ENCODE results near the gene IGSF21.
"Not testable (repeated sequence)": the region's sequence is repeated elsewhere in the genome, so short reads cannot be mapped to it uniquely, and the experiment has no call there.

IGSF21 gene

DNA sequence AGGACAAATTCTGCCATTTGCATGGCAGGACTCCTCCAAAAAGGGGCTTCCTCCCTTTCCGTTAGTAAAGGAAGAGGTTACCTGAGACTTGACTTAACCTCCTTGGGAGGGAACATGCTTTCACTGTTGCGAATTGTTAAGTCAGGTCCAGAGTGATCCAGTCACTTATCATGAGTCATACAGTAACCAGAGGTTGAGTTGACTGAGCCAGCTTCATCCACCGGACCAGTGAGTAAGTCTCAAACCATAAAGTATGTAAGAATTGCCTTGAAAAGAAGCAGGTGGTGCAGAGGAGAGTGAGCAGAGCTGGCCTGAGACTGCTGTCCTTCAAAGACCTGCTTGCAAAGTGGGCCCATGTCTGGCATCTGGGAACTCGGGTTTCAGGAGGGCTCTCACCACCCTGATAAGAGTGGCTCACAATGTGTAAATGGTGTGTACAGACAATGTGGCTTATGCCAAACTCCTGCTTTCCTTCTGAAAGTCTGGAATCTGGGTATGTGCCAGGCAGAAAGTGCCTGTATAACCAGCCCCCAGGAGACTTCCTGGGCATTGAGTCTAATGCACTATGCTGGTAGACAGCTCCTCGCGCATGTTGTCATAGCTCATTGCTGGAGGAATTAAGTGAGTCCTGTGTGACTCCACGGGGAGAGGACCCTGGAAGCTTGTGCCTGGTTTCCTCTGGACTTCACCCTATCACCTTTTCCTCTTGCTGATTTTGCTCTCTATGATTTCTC lies 288.8 kb downstream of the IGSF21 start:
- DNase-seq (ENCODE audit: low read depth in 4 of 4, low spot score in 1 of 4) = no peak

DNA sequence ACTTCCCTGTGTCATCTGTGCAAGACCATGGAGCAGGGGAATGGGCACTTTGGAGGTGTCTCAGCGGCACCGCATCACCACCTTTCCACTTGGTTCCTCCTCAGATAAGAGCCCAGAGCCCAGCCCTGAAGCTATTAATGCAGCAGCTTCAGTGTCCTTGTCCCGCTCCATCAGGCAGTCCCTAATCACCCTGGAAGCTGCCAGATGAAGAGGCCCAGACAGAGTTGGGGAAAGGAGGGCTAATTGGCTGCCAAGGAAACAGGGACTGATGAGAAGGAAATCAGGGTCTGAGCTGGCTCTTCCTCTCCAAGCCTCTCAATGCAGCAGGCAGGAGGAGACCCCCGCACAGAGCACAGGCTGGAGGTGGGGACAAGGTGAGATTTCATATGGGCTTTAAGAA lies 290.0 kb downstream of the IGSF21 start:
- no peak for DNase-seq (ENCODE audit: low read depth in 4 of 4, low spot score in 1 of 4)

DNA sequence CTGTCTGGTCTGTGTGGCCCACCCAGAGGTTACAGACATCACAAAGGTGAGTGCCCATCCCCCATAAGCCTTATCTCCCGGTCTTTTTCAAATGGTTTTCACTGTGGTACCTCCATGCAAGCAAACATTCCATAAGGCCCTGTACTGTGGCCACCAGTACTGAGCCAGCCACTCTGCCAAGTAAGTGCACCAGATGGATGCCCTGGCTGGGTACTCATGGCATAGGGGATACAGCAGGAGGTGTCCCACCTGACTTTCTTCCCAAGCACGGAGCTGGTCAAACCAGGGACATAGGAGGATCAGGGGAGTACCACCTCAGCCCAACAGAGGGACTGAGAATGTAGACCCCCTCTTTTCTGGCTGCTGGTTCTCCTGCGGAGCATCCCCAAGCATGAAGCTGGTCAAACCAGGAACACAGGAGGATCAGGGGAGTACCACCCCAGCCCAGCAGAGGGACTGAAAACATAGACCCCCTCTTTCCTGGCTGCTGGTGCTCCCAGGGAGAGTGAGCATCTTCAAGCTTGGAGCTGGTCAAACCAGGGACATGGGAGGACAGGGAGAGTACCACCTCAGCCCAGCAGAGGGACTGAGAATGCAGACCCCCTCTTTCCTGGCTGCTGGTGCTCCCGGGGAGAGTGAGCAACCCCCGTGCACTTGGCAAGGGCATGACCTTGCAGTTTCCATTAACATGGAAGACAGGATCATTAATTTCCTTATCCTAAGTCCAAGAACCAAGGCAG lies 291.4 kb downstream of the IGSF21 start:
- no peak for DNase-seq (ENCODE audit: low read depth in 4 of 4, low spot score in 1 of 4)

DNA sequence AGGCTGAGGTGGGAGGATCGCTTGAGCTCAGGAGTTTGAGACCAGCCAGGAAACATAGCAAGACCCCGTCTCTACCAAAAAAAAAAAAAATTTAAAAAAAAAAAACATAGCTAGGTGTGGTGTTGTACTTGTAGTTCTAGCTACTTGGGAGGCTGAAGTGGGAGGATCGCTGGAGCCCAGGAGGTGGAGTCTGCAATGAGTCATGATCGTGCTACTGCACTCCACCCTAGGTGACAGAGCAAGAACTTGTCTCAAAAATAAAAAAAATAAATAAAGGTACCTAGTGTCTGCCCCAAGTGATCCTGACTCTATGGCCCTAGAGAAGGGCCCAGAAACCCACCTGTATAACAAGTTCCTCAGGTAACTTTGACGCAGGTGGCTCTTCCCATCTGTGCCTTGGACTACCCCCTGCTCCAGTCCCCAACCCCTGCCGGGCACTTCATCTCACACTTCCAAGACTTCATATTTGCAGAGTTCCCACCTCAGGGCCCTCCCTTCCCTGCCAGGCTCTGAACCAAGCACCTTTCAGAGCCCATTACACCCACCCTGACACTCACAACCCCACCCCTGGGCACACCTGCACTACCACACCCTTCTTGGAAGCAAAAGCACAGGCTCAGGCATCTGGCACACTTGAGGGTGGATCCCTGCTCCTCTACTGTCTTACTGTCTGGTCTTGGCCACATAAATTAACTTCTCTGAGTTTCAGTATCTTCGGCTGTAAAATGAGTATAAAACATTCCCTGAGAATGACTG lies 292.9 kb downstream of the IGSF21 start:
- no peak for DNase-seq (ENCODE audit: low read depth in 4 of 4, low spot score in 1 of 4)

DNA sequence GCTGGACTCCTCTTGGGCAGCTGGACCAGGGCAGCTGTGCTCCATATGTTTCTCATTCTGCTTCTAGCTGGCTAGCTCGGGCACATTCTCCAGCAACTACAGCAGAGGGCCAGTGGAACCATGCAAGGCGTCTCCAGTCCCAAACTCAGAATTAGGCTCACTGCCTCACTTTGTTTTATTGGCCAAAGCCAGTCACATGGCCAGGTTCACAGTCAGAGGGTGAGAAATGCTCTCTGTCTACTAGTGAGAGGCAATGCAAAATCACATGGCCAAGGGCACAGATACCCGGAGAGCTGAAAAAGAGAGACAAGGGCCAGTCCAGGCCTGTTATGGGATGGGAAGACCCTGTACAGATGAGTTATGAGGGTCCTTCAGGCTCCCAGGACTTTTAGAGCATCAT lies 294.3 kb downstream of the IGSF21 start:
- DNase-seq (ENCODE audit: low read depth in 4 of 4, low spot score in 1 of 4) = no peak

DNA sequence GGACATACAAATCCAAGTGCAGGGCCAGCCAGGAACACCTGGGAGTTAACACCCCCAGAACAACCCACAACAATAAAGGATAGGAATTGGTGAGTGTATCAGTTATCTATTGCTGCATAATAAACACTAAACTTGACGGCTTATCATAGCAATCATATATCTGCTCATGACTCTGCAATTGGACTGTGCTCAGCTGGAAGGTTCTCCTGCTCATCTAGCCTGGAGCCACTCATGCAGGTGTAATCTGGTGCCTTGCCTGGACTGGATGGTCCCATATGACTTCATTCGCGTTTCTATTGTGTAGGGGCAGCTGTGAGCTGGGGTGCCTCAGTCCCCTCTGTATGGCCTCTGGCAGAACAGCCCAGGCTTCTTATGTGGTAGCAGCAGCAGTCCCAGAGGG lies 296.9 kb downstream of the IGSF21 start:
- DNase-seq (ENCODE audit: low read depth in 4 of 4, low spot score in 1 of 4) = no peak

DNA sequence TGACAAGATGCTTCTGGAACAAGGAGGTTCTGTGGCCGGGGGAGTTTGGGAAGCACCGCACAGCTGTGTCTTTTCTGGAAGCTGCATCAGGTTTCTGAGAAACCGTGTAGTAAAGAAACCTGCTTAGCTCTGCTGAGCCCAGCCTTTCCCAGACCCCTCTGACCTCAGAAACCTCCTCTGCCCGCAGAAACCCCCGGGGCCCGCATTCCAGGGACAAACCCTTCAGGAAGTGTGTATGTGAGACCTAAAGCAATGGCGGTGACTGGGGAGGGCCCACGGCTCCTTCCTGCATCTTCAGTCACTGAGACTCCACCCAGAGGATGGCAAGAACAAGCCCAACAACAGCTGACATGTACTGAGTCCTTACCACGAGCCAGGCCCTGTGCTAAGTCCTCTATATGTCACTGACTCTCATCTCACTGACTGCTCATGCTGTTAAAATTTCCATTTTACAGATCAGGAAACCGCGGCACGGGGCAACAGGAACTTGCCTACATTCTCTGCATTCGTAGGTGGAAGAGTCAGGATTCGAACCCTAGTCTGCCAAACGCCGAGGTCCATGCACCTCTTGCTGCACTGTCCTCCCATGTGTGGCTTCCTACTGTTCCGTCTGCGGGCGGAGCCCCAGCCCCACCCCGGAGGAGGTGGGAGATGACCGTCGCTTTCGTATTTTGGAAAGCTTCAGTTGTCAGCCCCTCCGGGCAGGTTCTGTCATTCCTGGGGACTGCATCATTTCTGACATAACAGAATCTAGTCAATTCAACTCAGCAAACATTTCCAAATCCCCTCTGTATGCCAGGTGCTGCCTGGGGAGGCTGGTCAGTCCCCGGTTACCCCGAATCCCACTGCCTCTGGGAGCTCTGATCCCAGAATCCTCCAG lies 299.8 kb downstream of the IGSF21 start:
- no peak for DNase-seq (ENCODE audit: low read depth in 4 of 4, low spot score in 1 of 4)

DNA sequence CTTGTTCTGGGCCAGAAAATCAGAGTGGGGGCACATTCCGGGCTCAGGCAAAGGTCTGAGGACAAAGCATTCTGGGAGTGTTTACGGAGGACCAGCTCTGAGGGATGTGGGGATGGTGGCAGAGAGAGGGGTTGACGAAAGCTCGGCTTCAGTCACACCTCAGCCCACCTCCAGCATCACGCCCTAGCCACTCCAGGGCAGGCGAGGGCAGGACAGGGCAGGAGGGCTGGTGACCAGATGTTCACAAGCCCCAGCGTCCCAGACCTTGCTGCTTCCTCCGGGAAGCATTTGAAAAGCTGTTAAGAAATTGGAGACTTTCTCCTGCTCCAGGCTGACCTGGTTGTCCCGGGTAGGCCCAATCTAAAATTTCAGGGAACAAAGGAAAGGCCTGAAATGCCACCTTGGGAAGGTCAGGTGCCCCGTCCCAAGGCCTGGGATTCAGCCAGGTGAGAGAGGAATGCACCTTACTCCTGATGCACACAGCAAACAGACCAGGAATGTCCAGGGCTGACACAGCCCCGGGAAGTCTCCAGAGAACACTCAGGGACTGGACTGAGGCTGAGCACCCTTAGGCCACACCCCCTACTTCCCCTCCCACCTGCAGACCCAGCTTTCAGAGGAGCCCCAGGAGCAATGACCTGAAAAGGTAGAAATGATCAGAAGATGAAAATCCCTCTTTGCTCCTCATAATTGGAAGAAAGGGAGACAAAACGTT lies 301.2 kb downstream of the IGSF21 start:
- DNase-seq (ENCODE audit: low read depth in 4 of 4, low spot score in 1 of 4) = no peak

DNA sequence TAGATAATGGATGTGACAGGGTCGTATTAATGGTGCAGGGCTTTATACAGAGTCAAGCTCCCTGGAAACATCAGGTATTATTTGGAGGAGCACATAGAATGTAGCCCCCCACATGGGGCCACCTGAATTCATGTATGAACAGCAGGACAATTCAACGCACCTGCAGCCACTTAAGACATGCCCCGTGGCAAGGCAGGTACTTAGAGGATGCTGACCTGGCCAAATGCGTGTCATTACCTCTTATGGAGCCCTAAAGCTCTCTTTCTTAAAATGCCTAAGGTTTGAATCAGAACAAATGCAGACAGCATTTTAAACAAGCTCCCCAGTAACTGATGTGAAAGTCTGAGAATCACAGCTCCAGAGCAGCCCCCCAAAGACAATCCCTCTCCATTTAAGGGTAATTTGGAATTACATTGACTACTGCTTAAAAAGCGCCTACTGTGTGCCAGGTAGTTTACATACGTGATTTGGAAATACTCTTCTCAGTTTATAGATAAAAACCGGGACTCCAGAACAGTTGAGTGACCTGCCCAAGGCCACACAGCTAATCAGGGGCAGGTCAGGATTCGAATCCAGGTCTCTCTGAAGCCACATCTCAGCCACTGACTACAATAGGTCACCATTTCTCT lies 302.1 kb downstream of the IGSF21 start:
- DNase-seq (ENCODE audit: low read depth in 4 of 4, low spot score in 1 of 4) = no peak

DNA sequence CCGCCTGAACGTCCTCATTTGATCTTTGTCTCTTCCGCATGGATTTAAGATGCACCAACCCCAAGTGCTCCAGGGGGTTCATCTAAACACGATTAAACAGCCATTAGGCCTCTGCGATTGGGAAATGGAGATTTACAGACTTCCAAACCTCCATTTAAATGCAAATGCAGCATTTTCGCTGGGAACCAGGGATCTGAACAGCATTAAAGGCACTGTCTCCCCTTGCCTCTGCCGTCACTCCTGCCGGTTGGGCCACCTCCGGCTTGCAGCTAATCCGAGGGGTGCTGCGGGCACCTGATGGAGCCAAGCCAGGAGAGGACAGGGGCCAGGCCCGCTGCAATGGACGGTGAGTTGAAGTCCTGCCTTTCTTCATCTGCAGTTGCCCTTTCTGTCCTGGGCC lies 302.8 kb downstream of the IGSF21 start:
- DNase-seq (ENCODE audit: low read depth in 4 of 4, low spot score in 1 of 4) = no peak

DNA sequence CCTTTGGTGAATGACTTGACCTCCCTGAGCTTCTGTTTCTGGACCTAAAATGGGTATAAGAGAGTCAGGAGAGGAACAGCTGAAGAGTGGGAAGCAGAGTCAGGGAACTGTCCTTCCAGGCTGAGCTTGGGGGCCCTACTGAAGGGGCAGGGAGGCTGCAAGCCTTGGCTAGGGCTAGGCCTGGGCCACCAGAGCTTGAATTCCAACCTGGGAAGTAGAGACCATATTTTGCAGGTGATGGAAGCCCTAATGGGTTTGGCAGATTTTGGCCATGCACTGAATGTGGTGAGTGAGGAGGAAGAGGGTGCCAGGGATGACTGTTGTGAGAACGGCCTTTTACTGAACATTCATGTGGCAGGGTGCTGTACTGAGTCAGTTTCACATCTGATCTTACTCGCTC lies 303.7 kb downstream of the IGSF21 start:
- DNase-seq (ENCODE audit: low read depth in 4 of 4, low spot score in 1 of 4) = no peak

DNA sequence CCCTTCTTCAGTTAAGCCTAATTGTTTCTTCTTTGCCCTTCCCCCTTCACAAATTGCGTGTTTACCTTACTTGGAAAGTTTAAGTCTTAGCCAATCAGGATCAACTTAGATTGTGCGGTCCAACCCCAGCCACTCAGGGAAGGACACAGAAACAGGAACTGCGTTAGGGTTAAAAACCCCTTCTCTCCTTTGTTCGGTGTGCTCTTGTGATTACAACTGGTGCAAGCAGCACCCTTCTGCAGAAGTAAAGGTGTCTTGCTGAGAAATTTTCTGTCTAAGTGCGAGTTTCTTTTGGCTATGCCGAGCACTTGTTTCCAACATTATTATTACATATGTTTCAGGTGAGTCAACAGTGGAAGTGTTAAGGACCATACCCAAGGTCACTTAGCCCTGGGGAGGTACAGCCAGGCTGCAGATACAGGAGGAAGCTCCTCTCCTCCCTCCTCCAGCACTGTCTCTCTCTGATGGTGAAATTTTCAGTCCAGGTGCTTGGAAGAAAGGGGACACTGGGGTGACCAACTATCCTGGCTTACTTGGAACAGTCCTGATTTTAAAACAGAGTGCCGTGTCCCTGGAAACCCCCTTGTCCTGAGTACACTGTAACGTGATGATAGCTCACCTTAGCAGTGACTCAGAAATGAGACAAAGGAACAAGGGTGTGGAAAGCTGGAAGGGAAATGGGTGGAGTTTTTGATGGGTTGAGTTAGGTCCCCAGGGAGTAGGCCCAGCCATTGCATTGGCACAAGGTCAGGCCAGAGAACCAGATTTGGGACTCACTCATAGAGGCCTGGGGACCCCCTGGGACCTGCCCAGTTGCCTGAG lies 304.4 kb downstream of the IGSF21 start:
- DNase-seq (ENCODE audit: low read depth in 4 of 4, low spot score in 1 of 4) = no peak

DNA sequence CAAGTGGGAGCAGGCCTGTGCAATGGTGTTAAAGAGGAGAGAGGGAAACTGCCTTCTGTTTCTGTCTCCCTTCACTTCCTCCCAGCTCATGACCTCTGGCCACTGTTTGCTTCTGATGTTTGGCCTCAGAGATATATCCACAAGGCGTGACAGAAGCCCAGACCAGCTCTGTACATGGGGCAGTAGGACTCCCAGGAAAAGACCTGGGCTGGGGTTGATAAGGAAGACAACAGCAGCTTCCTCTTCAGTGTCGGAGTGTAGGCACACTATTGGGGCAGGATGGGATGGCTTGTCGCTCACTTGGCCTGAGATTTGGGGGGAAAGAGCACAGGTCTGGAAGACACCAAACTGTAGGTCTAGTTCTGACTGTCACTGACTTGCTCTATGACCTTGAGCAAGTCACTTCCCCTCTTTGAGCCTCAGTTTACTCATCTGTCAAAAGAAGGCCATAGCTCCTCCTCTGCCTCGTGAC lies 305.3 kb downstream of the IGSF21 start:
- DNase-seq (ENCODE audit: low read depth in 4 of 4, low spot score in 1 of 4) = no peak

DNA sequence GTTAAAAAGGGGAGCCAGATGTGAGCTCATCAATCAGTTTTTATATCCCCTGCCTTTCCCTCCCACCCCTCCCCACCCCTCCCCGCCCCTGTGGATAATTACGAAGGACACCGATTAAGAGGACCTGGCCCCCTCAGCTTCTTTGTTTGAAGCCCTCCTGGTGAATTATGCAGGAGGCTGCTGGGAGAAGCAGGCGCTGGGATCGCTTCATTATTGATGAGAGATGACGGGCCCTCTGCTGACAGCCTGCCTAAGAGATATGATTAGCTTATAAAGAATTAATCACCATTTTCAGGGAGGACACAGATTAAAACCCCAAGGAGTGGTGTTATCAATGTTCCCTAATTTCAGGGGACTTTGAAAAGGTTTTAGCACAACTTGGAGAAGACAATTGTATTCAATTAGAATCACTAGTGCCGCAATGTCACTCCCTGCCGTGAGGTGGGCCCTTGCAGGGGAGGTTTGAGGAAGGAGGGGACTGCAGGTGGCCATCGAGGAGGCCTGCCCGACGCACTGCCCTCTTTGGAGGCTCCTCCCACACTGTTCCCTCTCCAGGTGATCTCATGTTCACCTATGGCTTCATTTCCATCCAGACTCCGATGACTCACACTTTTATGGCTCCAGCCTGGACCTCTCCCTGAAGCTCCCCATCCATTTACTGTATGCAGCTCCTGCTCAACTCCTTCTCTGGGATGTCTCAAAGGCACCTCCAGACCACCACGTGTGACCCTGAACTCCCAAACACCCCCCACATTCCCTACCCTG lies 306.1 kb downstream of the IGSF21 start:
- DNase-seq (ENCODE audit: low read depth in 4 of 4, low spot score in 1 of 4) = no peak

DNA sequence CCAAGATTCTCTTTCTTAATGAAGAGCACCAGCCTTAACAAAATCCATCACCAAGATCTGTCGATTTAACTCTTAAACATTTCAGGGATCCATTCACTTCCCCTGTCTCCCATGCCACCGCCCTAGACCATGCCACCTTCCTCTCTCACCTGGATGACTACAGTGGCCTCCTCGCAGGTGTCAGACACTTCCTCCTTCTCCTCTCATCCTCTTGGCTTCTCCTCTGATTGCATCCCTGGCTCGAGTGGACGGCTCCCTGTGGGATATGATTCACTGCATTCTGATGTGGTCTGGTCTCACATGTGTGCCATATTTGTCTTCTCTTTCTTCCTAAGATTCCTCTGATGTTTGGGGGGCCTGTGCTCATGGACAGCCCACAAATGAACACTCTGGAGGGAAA lies 306.7 kb downstream of the IGSF21 start:
- DNase-seq (ENCODE audit: low read depth in 4 of 4, low spot score in 1 of 4) = no peak

DNA sequence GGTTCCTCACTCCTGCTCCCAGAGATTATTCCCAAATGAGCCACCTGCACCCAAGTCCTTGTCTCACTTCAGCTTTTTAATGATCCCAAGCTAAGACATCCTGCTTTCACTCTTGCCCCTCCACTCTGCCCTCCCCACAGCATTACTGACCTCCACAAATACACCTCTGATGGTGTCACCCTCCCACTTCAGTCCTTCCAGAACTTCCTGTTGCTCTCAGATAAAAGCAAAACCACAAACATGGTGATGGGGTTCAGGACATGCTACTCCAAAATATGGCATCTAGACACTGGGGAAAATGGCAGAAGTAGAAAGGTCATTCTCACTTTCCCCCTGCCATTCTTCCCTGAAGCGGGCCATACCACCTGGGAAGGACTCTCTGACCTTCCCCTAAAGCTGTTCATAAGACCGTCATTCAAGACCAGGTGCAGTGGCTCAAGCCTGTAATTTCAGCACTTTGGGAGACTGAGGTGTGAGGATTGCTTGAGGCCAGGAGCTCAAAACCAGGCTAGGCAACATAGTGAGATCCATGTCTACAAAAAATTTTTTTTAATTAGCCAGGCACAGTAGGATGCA lies 307.4 kb downstream of the IGSF21 start:
- DNase-seq (ENCODE audit: low read depth in 4 of 4, low spot score in 1 of 4) = no peak

DNA sequence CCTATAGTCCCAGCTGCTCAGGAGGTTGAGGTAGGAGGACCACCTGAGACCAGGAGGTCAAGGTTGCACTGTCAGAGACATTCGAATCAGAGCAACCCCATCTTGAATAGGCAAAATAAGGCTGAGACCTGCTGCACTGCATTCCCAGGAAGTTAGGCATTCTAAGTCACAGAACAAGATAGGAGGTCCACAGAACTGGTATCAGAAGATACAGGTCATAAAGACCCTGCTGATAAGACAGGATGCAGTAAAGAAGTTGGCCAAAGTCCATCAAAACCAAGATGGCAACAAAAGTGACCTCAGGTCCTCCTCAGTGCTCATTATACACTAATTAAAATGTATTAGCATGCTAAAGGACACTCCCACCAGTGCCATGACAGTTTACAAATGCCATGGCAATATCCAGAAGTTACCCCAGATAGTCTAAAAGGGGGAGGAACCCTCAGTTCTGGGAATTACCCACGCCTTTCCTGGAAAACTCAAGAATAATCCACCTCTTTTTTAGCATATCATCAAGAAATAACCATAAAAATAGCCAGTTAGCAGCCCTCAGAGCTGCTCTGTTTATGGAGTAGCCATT lies 307.9 kb downstream of the IGSF21 start:
- DNase-seq (ENCODE audit: low read depth in 4 of 4, low spot score in 1 of 4) = no peak

DNA sequence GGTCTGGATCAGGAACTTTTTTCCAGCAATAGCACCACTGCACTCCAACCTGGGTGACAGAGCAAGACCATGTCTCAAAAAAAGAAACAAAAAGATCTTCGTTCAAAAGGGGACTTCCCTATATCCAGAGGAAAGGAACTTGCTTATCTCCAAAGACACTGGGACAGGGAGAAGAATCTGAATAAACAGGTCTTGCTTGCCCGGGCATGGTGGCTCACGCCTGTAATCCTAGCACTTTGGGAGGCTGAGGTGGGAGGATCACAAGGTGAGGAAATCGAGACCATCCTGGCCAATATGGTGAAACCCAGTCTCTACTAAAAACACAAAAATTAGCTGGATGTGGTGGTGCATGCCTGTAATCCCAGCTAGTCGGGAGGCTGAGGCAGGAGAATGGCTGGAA lies 308.5 kb downstream of the IGSF21 start:
- not testable (repeated sequence) for DNase-seq (ENCODE audit: low read depth in 4 of 4, low spot score in 1 of 4)

Measured in stimulated activated CD4-positive, alpha-beta T cell treated with anti-CD3 and anti-CD28 coated beads, Interleukin-1b, Interleukin-23, amount 100 ng/mL, for 24 hours (primary cell).